Islet of Langerhans (tissue), 1 donor: ENCODE measurements around the gene ZBTB7C.

Experiments used
- FAIRE-seq: peaks from one replicate; lab custom pipeline; 2011; peaks lifted over from hg19 to GRCh38; lab: Jason Lieb, UNC

ZBTB7C gene

GRCh38 chr18:48390641-48391040, 18.5 kb downstream of the ZBTB7C start:
- no peak for FAIRE-seq

DNA sequence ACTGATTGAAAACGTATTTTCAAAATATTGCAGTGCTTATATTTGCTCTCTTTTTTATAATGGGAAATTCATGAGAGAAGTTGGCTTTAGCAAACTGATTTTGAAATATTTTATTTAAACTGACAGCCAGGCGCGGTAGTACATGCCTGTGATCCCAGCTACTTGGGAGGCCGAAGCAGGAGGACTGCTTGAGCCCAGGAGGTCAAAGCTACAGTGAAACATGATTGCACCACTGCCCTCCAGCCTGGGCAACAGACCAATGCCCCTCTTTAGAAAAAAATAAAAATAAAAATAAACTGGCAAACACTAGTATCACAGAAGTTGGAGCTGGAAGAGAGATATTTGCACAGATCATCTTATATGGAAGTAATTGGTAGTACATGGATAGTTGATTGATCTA, 20.7 kb downstream of the ZBTB7C start:
- no peak for FAIRE-seq

- FAIRE-seq: no peak
These were observed 21.9 kb downstream of the ZBTB7C start for GRCh38 chr18:48387300-48387699.

GRCh38 chr18:48385596-48385995, 23.6 kb downstream of the ZBTB7C start:
- no peak for FAIRE-seq

DNA sequence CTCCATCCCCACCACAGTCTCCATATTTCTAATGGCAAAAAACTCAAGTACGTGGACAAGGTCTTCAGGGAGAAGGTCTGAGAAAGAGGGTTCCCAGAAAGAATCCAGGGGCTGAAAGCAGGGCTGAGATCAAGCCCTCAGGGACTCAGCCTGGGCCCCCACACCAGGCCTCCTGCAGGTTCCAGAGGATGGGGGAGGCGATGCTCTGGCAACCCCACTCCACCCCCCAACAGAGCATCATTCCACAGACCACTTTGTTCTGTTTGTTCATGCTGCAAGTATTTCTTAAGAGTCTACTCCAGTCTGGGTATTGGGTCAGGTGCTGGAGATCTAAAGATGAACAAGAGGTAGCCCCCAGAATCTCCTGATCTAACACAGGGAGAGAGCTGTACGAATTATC, 32.2 kb downstream of the ZBTB7C start:
- no peak for FAIRE-seq

- FAIRE-seq: no peak
These were observed 32.8 kb downstream of the ZBTB7C start for GRCh38 chr18:48376406-48376805.

DNA sequence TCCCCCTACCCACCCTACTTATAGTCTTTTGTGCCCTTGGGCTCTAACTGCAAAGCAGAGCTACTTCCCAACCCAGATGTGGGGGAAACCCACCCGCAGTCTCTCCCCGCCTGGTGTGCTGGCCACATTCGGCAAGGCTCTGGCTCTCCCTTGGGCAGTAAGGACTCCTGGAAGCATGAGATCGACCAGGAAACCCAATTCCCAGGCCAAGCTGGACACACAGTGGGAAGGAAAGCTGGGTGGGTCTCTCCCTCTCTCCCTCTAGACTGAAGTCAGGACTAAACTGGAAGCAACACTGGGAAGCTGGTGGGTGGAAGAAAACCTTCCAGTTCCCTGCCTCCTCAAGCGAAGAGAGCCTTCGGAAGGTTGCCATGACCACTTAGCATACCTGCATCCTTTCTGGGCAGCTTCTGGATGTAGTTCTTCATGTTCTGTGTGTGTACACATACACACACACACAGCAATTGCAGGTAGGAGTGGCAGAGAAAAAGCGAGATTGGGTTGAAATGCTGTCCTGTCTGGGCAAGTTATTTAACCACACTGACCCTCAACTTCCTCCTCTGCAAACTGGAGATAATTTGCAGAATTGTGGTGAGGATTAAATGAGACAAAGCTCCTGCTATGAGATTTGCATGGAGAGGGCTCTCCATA, 33.9 kb downstream of the ZBTB7C start:
- FAIRE-seq: no peak

- FAIRE-seq: no peak
These were observed 34.6 kb downstream of the ZBTB7C start for GRCh38 chr18:48374423-48375149.

- no peak for FAIRE-seq
These were observed 37.2 kb downstream of the ZBTB7C start for GRCh38 chr18:48371854-48372602.

GRCh38 chr18:48367557-48367956, 41.6 kb downstream of the ZBTB7C start:
- FAIRE-seq: no peak

DNA sequence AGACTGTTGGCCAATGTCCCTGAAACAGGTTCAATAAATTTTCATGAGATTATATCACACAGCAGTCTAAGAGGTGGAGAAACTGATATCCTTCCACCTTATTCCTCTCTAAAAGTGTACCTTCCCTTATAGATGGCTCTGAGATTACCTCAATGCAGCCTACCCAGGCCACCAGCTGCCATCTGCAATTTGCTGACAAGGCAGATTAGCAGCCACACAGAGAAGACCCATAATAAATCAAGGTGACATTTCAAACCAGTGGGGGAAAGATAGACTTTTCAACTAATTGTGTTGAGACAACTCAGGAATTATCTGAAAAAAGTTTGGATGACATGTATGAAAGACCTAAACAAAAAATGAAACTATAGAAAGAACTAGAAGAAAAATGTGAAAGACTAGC, 43.2 kb downstream of the ZBTB7C start:
- no peak for FAIRE-seq

DNA sequence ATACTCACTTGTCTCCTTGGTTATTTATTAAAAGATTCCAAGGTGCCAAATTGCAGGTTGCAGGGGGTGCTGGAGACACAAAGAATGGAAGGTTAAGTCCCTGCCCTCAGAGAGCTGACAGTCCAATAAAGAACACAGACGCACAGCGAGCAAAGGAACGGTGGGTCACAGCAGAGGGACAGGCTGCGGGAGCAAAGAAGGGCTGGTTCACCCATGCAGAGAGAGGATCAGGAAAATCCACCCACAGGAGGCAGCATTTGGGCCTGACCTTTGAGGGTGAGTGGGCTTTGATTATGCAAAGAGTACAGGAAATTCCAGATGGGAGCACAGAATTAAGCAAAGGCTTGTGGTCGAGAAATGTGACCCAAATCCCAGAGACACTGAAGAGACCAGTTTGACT, 45.0 kb downstream of the ZBTB7C start:
- FAIRE-seq: no peak

- FAIRE-seq: no peak
These were observed 46.0 kb downstream of the ZBTB7C start for GRCh38 chr18:48363175-48363574.

- no peak for FAIRE-seq
These were observed 47.4 kb downstream of the ZBTB7C start for GRCh38 chr18:48361801-48362200.

DNA sequence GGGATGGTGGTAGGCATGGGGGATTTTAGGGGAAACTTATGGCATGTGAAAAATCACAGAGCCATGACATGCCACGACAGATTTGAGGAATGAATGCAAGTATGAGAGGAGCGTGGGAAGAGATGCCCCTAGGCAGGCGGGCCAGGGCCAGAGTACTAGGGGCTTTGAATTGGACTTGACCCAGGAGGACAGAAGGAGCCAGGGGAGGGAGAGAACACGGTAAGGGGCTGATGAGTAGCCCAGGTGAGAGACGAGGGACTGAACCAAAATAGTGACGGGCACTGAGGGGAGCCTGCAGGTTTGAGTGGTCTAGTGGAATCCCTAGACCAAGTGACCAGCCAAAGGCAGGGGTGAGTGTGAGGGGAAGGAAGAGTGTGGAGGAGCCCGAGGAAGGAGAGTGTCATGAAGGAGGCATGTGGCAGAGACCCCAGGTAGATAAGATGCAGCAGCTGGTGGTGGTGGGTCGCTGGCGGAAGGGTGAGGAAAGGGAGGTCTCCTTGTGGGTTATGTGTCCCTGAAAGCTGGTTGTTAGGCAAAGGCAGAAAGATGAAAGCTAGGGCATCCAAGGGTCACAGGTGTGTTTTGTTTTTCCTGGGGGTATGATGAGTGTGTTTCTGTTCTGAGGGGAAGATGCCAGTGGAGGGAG, 48.7 kb downstream of the ZBTB7C start:
- no peak for FAIRE-seq

GRCh38 chr18:48359626-48360025, 49.6 kb downstream of the ZBTB7C start:
- no peak for FAIRE-seq

DNA sequence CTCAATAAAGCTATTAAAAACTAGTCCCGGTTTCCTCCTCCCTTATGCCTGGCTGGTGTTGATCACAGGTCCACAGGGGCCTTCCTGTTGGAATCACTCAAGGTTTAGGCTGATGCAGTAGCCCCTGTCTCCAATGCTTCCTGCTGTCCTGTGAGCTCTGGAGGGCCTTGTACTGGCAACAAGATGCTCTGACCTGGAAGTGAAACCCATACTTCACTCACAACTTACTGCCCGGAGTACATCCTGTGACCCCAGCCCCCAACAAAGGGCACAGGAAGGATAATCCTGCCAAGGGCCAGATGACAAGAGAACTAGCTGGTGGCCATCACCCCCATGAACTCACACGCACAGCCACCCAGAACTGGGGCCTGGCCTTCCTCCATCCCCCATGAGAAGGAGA, 50.3 kb downstream of the ZBTB7C start:
- no peak for FAIRE-seq

- no peak for FAIRE-seq
These were observed 52.1 kb downstream of the ZBTB7C start for GRCh38 chr18:48356909-48357631.

DNA sequence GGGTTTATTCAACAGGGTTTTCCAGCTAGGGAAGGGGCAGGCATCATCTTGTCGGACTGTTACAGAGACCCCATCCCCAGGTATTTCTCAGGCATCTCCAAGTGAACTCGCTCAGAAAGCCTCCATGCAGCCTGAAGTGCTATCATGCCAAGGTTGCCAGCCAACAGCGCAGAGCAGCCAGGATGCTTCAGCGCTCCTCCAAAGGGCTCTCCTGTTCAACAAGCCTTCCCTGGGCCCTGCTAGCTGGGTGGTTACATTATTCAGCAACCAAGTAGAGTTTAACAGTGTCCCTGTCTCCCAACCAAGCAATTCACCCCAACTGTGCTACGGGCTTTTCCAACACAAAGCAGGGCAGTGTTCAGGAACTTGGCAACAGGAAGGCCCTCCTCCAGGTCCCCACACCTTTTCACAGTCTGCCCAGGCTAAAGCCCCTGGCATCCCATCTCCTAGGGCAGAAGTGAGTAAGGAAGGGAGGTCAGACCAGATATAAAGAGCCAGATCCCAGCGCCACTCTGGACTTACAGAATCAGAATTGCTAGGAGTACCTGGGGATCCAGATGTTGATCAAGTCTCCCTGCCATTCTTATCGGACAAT, 52.9 kb downstream of the ZBTB7C start:
- FAIRE-seq: no peak

DNA sequence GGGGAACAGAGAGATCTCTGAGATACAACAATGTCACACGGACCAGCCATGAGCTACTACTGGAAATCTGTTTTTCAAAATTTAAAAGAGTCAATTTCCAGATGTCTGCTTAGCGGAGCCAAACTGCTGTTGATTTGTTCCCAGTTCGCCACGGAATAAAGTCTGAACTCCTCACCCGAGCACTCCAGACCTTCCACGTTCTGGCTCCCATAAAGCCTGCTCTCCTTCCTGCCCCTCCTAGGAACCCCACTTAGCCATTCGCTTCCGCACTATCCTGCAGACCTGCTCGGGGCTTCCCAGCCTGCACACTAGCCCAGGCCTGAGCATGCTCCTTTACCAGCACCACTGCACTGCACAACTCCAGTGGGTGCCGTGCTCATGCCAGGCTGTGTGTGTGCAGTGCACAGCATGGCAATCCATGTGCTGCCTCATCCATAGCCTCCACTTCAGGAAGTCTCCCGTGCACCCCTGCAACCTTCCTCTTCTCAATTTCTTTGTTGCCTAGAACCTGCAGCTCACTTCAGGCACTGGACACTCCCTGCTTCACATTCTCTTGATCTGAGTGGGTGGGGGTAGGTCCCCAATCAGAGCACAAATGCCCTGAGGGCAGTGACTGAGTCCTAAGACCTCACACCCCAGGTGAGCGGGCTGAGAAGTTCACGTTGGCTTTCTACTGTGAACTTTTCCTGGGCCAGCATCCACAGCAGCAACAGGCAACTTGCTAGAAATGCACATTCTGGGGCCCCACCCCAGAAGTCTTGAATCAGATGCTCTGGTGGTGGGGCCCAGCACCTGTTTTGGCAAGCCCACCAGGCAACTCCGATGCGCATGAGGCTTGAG, 53.7 kb downstream of the ZBTB7C start:
- FAIRE-seq: no peak

DNA sequence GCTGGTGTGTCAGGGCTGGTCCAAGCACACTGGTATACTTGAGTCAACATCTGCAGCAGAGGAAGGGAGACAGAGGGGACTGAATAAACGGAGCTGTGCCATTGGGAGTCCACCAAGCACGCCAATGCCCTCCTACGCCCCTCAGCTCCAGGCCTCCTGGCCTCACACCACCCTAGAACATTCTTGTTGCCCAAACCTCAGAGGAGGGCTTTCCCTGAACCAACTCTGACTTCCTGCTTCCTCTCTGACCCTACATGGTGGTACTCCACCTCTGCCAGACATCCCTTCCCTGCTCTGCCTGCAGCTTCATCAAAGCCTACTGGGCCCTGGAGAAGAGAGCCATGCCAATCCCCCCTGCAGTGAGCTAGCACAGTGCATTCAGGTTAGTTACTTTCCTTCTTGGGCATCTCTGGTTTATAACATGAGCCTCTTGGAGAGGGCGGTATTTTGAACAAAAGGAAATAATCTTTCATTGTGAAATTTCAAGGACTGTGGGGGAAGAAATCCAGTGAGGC, 54.4 kb downstream of the ZBTB7C start:
- FAIRE-seq: no peak
